Colonic mucosa (tissue), 4 donors: ENCODE results near the gene GET4. TPM values are rescaled to one million over a fixed set of nuclear protein-coding genes. Genes with fewer than 3 reads are reported as not detected.

Experiments
- DNase-seq: peaks from one replicate; pipeline ENCODE4 v3.0.0-alpha.2; 2020
- H3K27ac ChIP-seq: fragments of 200-600 bp; one replicate; pipeline ENCODE4 v1.8.0; 2021
- H3K27me3 ChIP-seq: fragments of 200-600 bp; one replicate; pipeline ENCODE4 v1.8.0; 2021
- H3K36me3 ChIP-seq: fragments of 200-600 bp; one replicate; pipeline ENCODE4 v1.8.0; 2021
- H3K4me1 ChIP-seq: fragments of 200-600 bp; one replicate; pipeline ENCODE4 v1.8.0; 2021; ENCODE audit warnings: mild to moderate bottlenecking
- H3K4me3 ChIP-seq: fragments of 200-600 bp; one replicate; pipeline ENCODE4 v1.8.0; 2021
- H3K9ac ChIP-seq, 2 donors: one replicate each; pipeline ENCODE4 v1.7.0; 2013; ENCODE audit warnings: control low read depth in 2 of 2, low read depth in 2 of 2, low read length in 2 of 2
- H3K9me3 ChIP-seq: fragments of 200-600 bp; one replicate; pipeline ENCODE4 v1.8.0; 2021
- CTCF ChIP-seq: fragments of 200-600 bp; IDR thresholded peaks from one replicate; pipeline ENCODE4 v1.8.0; 2022; ENCODE audit warnings: antibody characterized with exemption, mild to moderate bottlenecking
- intact Hi-C: fragments of 100-400 bp; cut with DNase I; formaldehyde crosslinking; loops from one replicate; pipeline ENCODE4 v1.14.1; 2022
- total RNA-seq, 2 donors: library from RNA; stranded (reverse); fragmentation: NEBNext Ultra II Directional in 1 of 2; extraction: Animal tissue kit (Norgen Biotek cat#: 25700) in 1 of 2; gene quantifications; one replicate each; pipeline ENCODE4 v1.2.1, GENCODE V29; 2021
- donor health status: healthy.
- donor health status: DM: no; HTN: no; CAD: no.
- donor health status: DM: no; HTN: no; CAD: no.

Gene GET4
- total RNA-seq, 2 donors from 2014 or later = 33.0 to 35.9 TPM

DNA sequence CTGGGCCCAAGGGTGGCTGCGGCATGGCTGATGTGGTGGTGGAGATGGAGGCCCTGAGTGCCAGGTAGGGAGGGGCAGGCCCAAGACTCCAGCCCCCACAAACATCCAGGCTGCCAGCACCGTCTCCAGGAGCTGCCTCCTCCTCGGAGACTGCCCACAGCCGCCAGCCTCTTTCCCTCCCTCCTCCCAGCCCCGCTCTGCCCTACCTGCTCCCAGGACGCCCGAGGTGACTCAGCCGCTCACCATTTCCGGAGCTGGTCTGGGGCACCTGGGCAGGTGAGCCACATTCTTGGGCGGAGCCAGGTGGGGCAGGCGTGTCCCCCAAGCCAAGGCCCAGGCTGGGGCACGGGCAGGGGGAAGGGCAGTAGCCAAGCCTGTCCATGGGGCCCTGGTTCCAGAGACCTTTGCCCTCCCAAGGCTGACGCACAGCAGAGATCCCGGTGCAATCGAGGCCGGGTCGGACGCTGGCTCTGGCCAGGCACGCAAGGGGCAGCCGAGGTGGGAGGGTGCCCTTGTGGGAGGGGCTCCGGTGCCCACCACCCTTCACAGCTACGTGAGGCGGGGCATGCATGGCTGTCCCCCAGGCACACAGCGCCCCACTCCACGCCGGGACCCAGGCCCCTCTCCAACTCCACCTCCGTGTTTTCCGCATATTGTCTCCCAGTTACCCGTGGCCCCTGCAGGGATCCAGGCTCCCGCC, 69.4 kb downstream of the GET4 start:
- peak overlapping the region; percentile 75 to 80 for H3K9ac ChIP-seq
- TF ChIP-seq CTCF = no peak
- DNase-seq = peak; percentile 97
- H3K4me3 ChIP-seq = peak overlapping the region; percentile 25
- intact Hi-C loops = no loop called here
- H3K4me1 ChIP-seq = peaks cover 12% of the 10 kb centered on the region
- peak overlapping the region; percentile 94 for H3K27ac ChIP-seq
- H3K9me3 ChIP-seq = no peaks in the 10 kb centered on the region
- H3K27me3 ChIP-seq = no peaks in the 10 kb centered on the region
- no peaks in the 10 kb centered on the region for H3K36me3 ChIP-seq

Other genes starting within 250 kb of the GET4 start
- 10 to 100 TPM; 31.0 to 54.9 TPM for gene DNAAF5, start 149.9 kb upstream of the GET4 start, total RNA-seq
- gene PRKAR1B, start 149.3 kb upstream of the GET4 start, total RNA-seq = 10 to 100 TPM; 19.2 to 32.8 TPM
- 100 to 1,000 TPM; 122 to 158 TPM for gene SUN1, start 44.1 kb upstream of the GET4 start, total RNA-seq
- 100 to 1,000 TPM; 107 to 201 TPM for gene ADAP1, start 78.1 kb downstream of the GET4 start, total RNA-seq
- 10 to 100 TPM; 11.6 to 16.5 TPM for gene COX19, start 99.0 kb downstream of the GET4 start, total RNA-seq
- 1 to 10 TPM; 2.7 to 4.5 TPM for gene CYP2W1, start 106.6 kb downstream of the GET4 start, total RNA-seq
- gene GPR146, start 168.0 kb downstream of the GET4 start, total RNA-seq = 1 to 10 TPM; 2.9 to 9.0 TPM
- 1 to 10 TPM; 5.7 to 8.2 TPM for gene GPER1, start 211.6 kb downstream of the GET4 start, total RNA-seq